Measurements from ENCODE around the gene PALS1. TPM values are rescaled to one million over a fixed set of nuclear protein-coding genes. Genes with fewer than 3 reads are reported as not detected.

PALS1 gene
- total RNA-seq, 1 experiment from 2014 or later, result 18.0 TPM

DNA sequence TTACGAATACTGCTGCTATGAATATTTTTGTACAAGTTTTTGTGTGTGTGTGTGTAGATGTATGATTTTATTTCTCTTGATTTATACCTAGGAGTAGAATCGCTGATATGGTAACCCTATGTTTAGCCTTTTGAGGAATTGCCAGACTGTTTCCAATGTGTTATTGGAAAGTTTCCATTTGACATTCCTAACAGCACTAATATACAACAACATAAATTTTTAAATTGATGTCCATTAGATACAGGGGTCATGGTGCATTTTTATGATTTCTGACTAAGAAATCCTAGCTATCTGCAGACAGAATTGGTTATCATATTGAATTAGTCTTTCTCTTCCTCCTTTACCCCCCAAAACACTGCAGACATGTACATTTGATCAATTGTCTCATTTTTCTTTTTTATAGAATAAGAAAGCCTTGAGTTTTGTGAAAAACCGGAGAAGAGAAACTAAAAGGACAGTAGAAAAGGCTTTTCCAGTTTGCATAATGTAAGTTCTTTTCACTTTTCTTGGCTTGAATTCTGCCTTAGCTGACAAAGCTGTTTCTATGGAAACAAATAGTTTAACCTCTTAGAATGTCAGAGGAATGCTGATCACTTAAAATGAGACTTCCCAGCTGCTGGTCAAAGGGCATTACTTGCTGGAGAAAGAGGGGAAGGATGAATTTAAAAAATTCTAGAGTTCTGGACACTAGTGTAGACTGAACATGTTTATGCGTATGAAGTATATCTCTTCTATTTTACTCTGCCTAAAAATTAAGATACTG is 28.2 kb downstream of the PALS1 start:
- no TSS peak for BruUV-seq (replicated peaks)
- Histone ChIP-seq H3K79me2 (ENCODE audit: insufficient read depth, low read length) (peaks cover 62% of the 10 kb centered on the region), H3K27ac (ENCODE audit: low read depth, low read length) (no peak overlapping the region), H3K4me1 (ENCODE audit: control insufficient read depth in 1 of 2, insufficient read depth in 2 of 2, low read length in 2 of 2) (peaks cover 7 to 12% of the 10 kb centered on the region in 2 experiments; a peak in 3 of 4 replicates), H3K9ac (ENCODE audit: low read length) (no peak overlapping the region), H3K9me3 (ENCODE audit: control insufficient read depth in 1 of 2, insufficient read depth in 1 of 2, low read depth in 1 of 2, low read length in 2 of 2) (no peaks in the 10 kb centered on the region), H3K36me3 (ENCODE audit: control insufficient read depth in 1 of 2, insufficient read depth in 2 of 2, low read length in 2 of 2) (no peaks in the 10 kb centered on the region), H2AFZ (ENCODE audit: low read depth, low read length, poor library complexity, severe bottlenecking) (no peak overlapping the region), H3K27me3 (ENCODE audit: insufficient read depth, low read length) (no peaks in the 10 kb centered on the region), H4K20me1 (ENCODE audit: insufficient read depth) (no peaks in the 10 kb centered on the region), H3K9me2 (ENCODE audit: insufficient read depth) (no peaks in the 10 kb centered on the region), H3K4me2 (ENCODE audit: low read length) (no peak overlapping the region), H3K4me3 (replicated peaks in 1 of 2; ENCODE audit: low read depth in 1 of 2, low read length in 2 of 2) (no peak overlapping the region)
- RAD21 ChIA-PET (ENCODE audit: low non-redundant PET in 1 of 2, low total read pairs in 2 of 2, uncharacterized antibody in 2 of 2, unreplicated experiment in 2 of 2), result no interaction called here
- POLR2A ChIA-PET, result no interaction called here
- no peak for TF ChIP-seq ELF1 (IDR thresholded peaks at IDR 0.05; ENCODE audit: borderline replicate concordance, low read depth)
- no peak for TF ChIP-seq EZH2 (IDR thresholded peaks at IDR 0.05)
- no peak for TF ChIP-seq JUND (IDR thresholded peaks at IDR 0.05)
- CTCF ChIA-PET, result interaction anchor here (0.9 kb wide), 1 partner anchor 16 kb away, joined by 5 read pairs; no protein-coding TSS in a partner anchor
- DNase-seq (ENCODE audit: low read depth, low spot score), result no peak
- intact Hi-C loops (cut with micrococcal nuclease), result no loop called here
- ATAC-seq, result no peak

DNA sequence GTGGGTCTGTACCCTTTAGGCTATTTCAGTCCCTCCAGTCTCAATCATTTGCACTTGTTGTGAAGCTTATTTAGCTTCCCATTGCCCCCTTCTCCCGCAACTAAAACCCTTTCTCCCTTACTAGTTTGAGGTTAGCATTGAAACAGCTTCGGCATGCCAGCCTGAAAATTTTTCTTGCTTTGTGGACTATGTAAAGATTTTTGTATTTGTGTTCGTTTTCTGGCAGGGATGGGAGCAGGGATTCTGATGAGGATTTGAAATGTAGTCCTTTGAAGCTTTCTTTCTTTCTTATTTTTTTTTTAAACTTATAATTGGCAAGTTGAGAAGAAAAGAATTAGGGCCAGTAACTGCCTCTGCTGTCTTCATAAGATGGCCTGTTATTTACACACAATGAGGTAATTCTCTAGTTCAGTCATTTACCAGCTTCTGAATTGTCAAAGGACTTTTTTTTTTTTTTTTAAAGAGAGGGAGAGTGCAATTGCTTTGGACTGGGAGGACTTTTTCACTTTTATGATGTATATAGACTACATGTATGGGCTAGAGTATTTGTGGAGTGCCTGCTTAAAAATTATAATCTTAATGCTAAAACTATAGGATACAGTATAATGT is 29.0 kb downstream of the PALS1 start:
- no peak overlapping the region for H3K4me3 ChIP-seq (replicated peaks in 1 of 2; ENCODE audit: low read depth in 1 of 2, low read length in 2 of 2)
- no peak overlapping the region for H2AFZ ChIP-seq (ENCODE audit: low read depth, low read length, poor library complexity, severe bottlenecking)
- H3K4me1 ChIP-seq (ENCODE audit: control insufficient read depth in 1 of 2, insufficient read depth in 2 of 2, low read length in 2 of 2), result peaks cover 1 to 5% of the 10 kb centered on the region in 2 experiments; a peak in 3 of 4 replicates
- H3K36me3 ChIP-seq (ENCODE audit: control insufficient read depth in 1 of 2, insufficient read depth in 2 of 2, low read length in 2 of 2), result no peaks in the 10 kb centered on the region
- ChIA-PET POLR2A (no interaction called here), CTCF (interaction anchor here (0.9 kb wide), 1 partner anchor 16 kb away, joined by 5 read pairs; no protein-coding TSS in a partner anchor), RAD21 (ENCODE audit: low non-redundant PET in 1 of 2, low total read pairs in 2 of 2, uncharacterized antibody in 2 of 2, unreplicated experiment in 2 of 2) (no interaction called here)
- H3K9me3 ChIP-seq (ENCODE audit: control insufficient read depth in 1 of 2, insufficient read depth in 1 of 2, low read depth in 1 of 2, low read length in 2 of 2), result no peaks in the 10 kb centered on the region
- intact Hi-C loops (cut with micrococcal nuclease), result no loop called here
- no TSS peak for BruUV-seq (replicated peaks)
- no peak for TF ChIP-seq SRF (IDR thresholded peaks at IDR 0.05; ENCODE audit: low read depth)
- TF ChIP-seq, protein P1, sequence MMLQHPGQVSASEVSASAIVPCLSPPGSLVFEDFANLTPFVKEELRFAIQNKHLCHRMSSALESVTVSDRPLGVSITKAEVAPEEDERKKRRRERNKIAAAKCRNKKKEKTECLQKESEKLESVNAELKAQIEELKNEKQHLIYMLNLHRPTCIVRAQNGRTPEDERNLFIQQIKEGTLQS (IDR thresholded peaks at IDR 0.05), result no peak
- no peak for TF ChIP-seq CEBPB (IDR thresholded peaks at IDR 0.05; ENCODE audit: low read depth)
- TF ChIP-seq POLR2AphosphoS5 (IDR thresholded peaks at IDR 0.05; ENCODE audit: low read depth, low read length), result no peak
- TF ChIP-seq, protein P2, sequence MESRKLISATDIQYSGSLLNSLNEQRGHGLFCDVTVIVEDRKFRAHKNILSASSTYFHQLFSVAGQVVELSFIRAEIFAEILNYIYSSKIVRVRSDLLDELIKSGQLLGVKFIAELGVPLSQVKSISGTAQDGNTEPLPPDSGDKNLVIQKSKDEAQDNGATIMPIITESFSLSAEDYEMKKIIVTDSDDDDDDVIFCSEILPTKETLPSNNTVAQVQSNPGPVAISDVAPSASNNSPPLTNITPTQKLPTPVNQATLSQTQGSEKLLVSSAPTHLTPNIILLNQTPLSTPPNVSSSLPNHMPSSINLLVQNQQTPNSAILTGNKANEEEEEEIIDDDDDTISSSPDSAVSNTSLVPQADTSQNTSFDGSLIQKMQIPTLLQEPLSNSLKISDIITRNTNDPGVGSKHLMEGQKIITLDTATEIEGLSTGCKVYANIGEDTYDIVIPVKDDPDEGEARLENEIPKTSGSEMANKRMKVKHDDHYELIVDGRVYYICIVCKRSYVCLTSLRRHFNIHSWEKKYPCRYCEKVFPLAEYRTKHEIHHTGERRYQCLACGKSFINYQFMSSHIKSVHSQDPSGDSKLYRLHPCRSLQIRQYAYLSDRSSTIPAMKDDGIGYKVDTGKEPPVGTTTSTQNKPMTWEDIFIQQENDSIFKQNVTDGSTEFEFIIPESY (IDR thresholded peaks at IDR 0.05; ENCODE audit: extremely low read depth, insufficient replicate concordance, low read length), result no peak
- TF ChIP-seq TCF7L2 (IDR thresholded peaks at IDR 0.05; ENCODE audit: borderline replicate concordance, extremely low read depth, insufficient read depth, insufficient read length), result no peak
- peaks cover 55% of the 10 kb centered on the region for H3K79me2 ChIP-seq (ENCODE audit: insufficient read depth, low read length)
- ATAC-seq (no peak), DNase-seq (ENCODE audit: low read depth, low spot score) (no peak)
- no peak overlapping the region for H3K27ac ChIP-seq (ENCODE audit: low read depth, low read length)
- no peaks in the 10 kb centered on the region for H3K9me2 ChIP-seq (ENCODE audit: insufficient read depth)
- no peaks in the 10 kb centered on the region for H4K20me1 ChIP-seq (ENCODE audit: insufficient read depth)
- H3K9ac ChIP-seq (ENCODE audit: low read length), result no peak overlapping the region
- no peak overlapping the region for H3K4me2 ChIP-seq (ENCODE audit: low read length)
- H3K27me3 ChIP-seq (ENCODE audit: insufficient read depth, low read length), result no peaks in the 10 kb centered on the region

Measured in HCT116 (cell line).